ENCODE measurements around the gene BICC1.

- TF ChIP-seq POLR2A (IDR thresholded peaks at IDR 0.05), result no peak
- TF ChIP-seq, protein P1, sequence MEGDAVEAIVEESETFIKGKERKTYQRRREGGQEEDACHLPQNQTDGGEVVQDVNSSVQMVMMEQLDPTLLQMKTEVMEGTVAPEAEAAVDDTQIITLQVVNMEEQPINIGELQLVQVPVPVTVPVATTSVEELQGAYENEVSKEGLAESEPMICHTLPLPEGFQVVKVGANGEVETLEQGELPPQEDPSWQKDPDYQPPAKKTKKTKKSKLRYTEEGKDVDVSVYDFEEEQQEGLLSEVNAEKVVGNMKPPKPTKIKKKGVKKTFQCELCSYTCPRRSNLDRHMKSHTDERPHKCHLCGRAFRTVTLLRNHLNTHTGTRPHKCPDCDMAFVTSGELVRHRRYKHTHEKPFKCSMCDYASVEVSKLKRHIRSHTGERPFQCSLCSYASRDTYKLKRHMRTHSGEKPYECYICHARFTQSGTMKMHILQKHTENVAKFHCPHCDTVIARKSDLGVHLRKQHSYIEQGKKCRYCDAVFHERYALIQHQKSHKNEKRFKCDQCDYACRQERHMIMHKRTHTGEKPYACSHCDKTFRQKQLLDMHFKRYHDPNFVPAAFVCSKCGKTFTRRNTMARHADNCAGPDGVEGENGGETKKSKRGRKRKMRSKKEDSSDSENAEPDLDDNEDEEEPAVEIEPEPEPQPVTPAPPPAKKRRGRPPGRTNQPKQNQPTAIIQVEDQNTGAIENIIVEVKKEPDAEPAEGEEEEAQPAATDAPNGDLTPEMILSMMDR (IDR thresholded peaks at IDR 0.05), result no peak
These were observed 32.4 kb upstream of the BICC1 start for GRCh38 chr10:58480321-58480720.
